HT1080 (cell line): ENCODE measurements around the gene CORO7. TPM values are rescaled to one million over a fixed set of nuclear protein-coding genes. Genes with fewer than 3 reads are reported as not detected.

Source experiments
- DNase-seq: peaks from one replicate; pipeline ENCODE4 v3.0.0-alpha.2; 2015; ENCODE audit warnings: low read depth
- total RNA-seq: library from RNA; depleted of rRNA; stranded (reverse); fragments of >200 nt; shearing (Covaris generic); gene quantifications from 2 replicates; pipeline ENCODE4 v1.2.3, GENCODE V29; 2014

The CORO7 gene
- total RNA-seq, 1 experiment from 2014 or later: 24.9 TPM

GRCh38 chr16:4324492-4325252 is 91.7 kb downstream of the CORO7 start:
- no peak for DNase-seq

- no peak for DNase-seq
Observed at GRCh38 chr16:4323845-4324488, 92.4 kb downstream of the CORO7 start.

- no peak for DNase-seq
Observed at GRCh38 chr16:4323071-4323844, 93.1 kb downstream of the CORO7 start.

GRCh38 chr16:4322121-4323052 is 94.0 kb downstream of the CORO7 start:
- DNase-seq: no peak

- DNase-seq: no peak
Observed at GRCh38 chr16:4321286-4322120, 94.9 kb downstream of the CORO7 start.

- no peak for DNase-seq
Observed at GRCh38 chr16:4320571-4321137, 95.7 kb downstream of the CORO7 start.

- no peak for DNase-seq
Observed at GRCh38 chr16:4319454-4320421, 96.7 kb downstream of the CORO7 start.

- no peak for DNase-seq
Observed at GRCh38 chr16:4318967-4319366, 97.4 kb downstream of the CORO7 start.

- no peak for DNase-seq
Observed at GRCh38 chr16:4318451-4318910, 97.9 kb downstream of the CORO7 start.

- no peak for DNase-seq
Observed at GRCh38 chr16:4317532-4318450, 98.6 kb downstream of the CORO7 start.

- peak; percentile 52 for DNase-seq
Observed at GRCh38 chr16:4316864-4317531, 99.4 kb downstream of the CORO7 start.

GRCh38 chr16:4316108-4316863 is 100.1 kb downstream of the CORO7 start:
- no peak for DNase-seq

GRCh38 chr16:4315186-4316107 is 100.9 kb downstream of the CORO7 start, which contains the start of gene GLIS2:
TSS of gene GLIS2 (plus strand) at chr16:4316067. CDS start at chr16:4332281, 16,214 bp downstream.
- peak; percentile 58 for DNase-seq

- DNase-seq: peak; percentile 43
Observed at GRCh38 chr16:4314532-4315185, 101.7 kb downstream of the CORO7 start.
